Activated CD8-positive, alpha-beta memory T cell treated with anti-CD3 and anti-CD28 coated beads, Interleukin-2, amount 10 ng/mL, durations not matched to agents 7 days and 5 days (primary cell): Measurements from ENCODE around the gene SYN1. TPM values are rescaled to one million over a fixed set of nuclear protein-coding genes. Genes with fewer than 3 reads are reported as not detected.

Experiments used
- ATAC-seq: fragments of 150-1000 bp; cut with Tn5 transposase; one replicate; pipeline ENCODE4 v1.10.0; 2021; ENCODE audit warnings: moderate library complexity
- CTCF ChIA-PET: fragments of 350-600 bp; sonication (Branson Sonifier 250); formaldehyde crosslinking; loops from one replicate; lab custom pipeline; 2021; ENCODE audit warnings: antibody characterized with exemption; lab: Charles Lee
- DNase-seq: peaks from one replicate; pipeline ENCODE4 v3.0.0-alpha.2; 2020
- H3K27ac Mint-ChIP-seq: one replicate; pipeline ENCODE4 v1.8.0; 2021; ENCODE audit warnings: mild to moderate bottlenecking, mixed read lengths
- H3K27me3 Mint-ChIP-seq: one replicate; pipeline ENCODE4 v1.8.0; 2021; ENCODE audit warnings: mixed read lengths
- H3K36me3 Mint-ChIP-seq: one replicate; pipeline ENCODE4 v1.8.0; 2021; ENCODE audit warnings: mild to moderate bottlenecking, mixed read lengths
- H3K4me1 Mint-ChIP-seq: one replicate; pipeline ENCODE4 v1.8.0; 2021; ENCODE audit warnings: mixed read lengths
- H3K4me3 Mint-ChIP-seq: one replicate; pipeline ENCODE4 v1.8.0; 2021; ENCODE audit warnings: mild to moderate bottlenecking, moderate library complexity, mixed read lengths
- H3K9me3 Mint-ChIP-seq: one replicate; pipeline ENCODE4 v1.8.0; 2022; ENCODE audit warnings: low read depth, mixed read lengths
- total RNA-seq, 2 experiments: library from RNA; stranded (reverse); gene quantifications; one replicate each; pipeline ENCODE4 v1.2.3, GENCODE V29; 2021

SYN1 gene
- total RNA-seq, 2 experiments from 2014 or later = 0.09 to 0.15 TPM

GRCh38 chrX:47648376-47648775 is 28.7 kb upstream of the SYN1 start:
- Mint-ChIP-seq H3K9me3 (no peaks in the 10 kb centered on the region), H3K4me1 (peaks cover 53% of the 10 kb centered on the region)
- CTCF ChIA-PET = interaction anchor here (0.6 kb wide), 1 partner anchor 87 kb away, joined by 3 read pairs; no protein-coding TSS in a partner anchor

GRCh38 chrX:47646636-47647035 is 27.0 kb upstream of the SYN1 start:
- H3K4me3 Mint-ChIP-seq = no peak overlapping the region
- H3K27me3 Mint-ChIP-seq = no peaks in the 10 kb centered on the region
- no peak for DNase-seq
- peaks cover 33% of the 10 kb centered on the region for H3K36me3 Mint-ChIP-seq
- H3K9me3 Mint-ChIP-seq = no peaks in the 10 kb centered on the region
- CTCF ChIA-PET = no interaction called here
- ATAC-seq = no peak
- no peak overlapping the region for H3K27ac Mint-ChIP-seq
- H3K4me1 Mint-ChIP-seq = peaks cover 49% of the 10 kb centered on the region

More at GRCh38 chrX:47648376-47648775, 28.7 kb upstream of the SYN1 start:
- H3K27ac Mint-ChIP-seq = peak overlapping the region; percentile 92
- H3K4me3 Mint-ChIP-seq = peak overlapping the region; percentile 87
- no peaks in the 10 kb centered on the region for H3K27me3 Mint-ChIP-seq
- DNase-seq (no peak), ATAC-seq (no peak)
- peaks cover 42% of the 10 kb centered on the region for H3K36me3 Mint-ChIP-seq

- Mint-ChIP-seq H3K9me3 (no peaks in the 10 kb centered on the region), H3K36me3 (peaks cover 37% of the 10 kb centered on the region), H3K4me3 (no peak overlapping the region), H3K4me1 (peaks cover 39% of the 10 kb centered on the region), H3K27ac (no peak overlapping the region), H3K27me3 (no peaks in the 10 kb centered on the region)
- CTCF ChIA-PET = no interaction called here
- DNase-seq (no peak), ATAC-seq (no peak)
Measured at GRCh38 chrX:47645530-47645929, 25.9 kb upstream of the SYN1 start.

GRCh38 chrX:47644557-47645091 is 25.0 kb upstream of the SYN1 start:
- DNase-seq (no peak), ATAC-seq (no peak)
- CTCF ChIA-PET = no interaction called here
- no peak overlapping the region for H3K4me3 Mint-ChIP-seq
- no peaks in the 10 kb centered on the region for H3K27me3 Mint-ChIP-seq
- H3K9me3 Mint-ChIP-seq = no peaks in the 10 kb centered on the region
- no peak overlapping the region for H3K27ac Mint-ChIP-seq
- peaks cover 46% of the 10 kb centered on the region for H3K36me3 Mint-ChIP-seq
- H3K4me1 Mint-ChIP-seq = peaks cover 39% of the 10 kb centered on the region

DNA sequence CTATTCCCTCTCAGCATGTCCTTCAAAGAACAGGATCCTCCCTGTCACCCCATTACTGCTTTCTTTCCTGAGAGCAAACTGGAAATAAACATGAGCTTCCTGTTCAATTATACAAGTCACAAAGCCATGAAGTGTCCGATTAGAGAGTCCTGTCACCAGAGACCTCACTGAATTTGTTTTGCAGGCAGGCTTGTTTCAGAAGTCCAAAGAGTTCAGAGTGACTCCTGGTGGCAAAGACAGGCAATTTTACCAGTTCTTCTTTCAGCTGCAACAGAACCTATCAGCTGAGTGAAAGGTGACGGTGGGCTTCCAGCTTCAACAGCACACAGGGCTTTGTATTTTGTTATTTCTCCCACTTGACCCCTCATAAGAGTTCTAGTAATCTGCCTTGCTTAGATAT is 24.3 kb upstream of the SYN1 start:
- H3K27ac Mint-ChIP-seq = no peak overlapping the region
- H3K4me1 Mint-ChIP-seq = peaks cover 34% of the 10 kb centered on the region
- DNase-seq (no peak), ATAC-seq (no peak)
- no peak overlapping the region for H3K4me3 Mint-ChIP-seq
- peaks cover 47% of the 10 kb centered on the region for H3K36me3 Mint-ChIP-seq
- no peaks in the 10 kb centered on the region for H3K9me3 Mint-ChIP-seq
- CTCF ChIA-PET = no interaction called here
- H3K27me3 Mint-ChIP-seq = no peaks in the 10 kb centered on the region

GRCh38 chrX:47638816-47639215 is 19.2 kb upstream of the SYN1 start:
- no peaks in the 10 kb centered on the region for H3K9me3 Mint-ChIP-seq
- peaks cover 48% of the 10 kb centered on the region for H3K36me3 Mint-ChIP-seq
- ATAC-seq (no peak), DNase-seq (no peak)
- no peaks in the 10 kb centered on the region for H3K27me3 Mint-ChIP-seq
- H3K4me3 Mint-ChIP-seq = no peak overlapping the region
- CTCF ChIA-PET = no interaction called here
- peaks cover 7% of the 10 kb centered on the region for H3K4me1 Mint-ChIP-seq
- H3K27ac Mint-ChIP-seq = no peak overlapping the region

DNA sequence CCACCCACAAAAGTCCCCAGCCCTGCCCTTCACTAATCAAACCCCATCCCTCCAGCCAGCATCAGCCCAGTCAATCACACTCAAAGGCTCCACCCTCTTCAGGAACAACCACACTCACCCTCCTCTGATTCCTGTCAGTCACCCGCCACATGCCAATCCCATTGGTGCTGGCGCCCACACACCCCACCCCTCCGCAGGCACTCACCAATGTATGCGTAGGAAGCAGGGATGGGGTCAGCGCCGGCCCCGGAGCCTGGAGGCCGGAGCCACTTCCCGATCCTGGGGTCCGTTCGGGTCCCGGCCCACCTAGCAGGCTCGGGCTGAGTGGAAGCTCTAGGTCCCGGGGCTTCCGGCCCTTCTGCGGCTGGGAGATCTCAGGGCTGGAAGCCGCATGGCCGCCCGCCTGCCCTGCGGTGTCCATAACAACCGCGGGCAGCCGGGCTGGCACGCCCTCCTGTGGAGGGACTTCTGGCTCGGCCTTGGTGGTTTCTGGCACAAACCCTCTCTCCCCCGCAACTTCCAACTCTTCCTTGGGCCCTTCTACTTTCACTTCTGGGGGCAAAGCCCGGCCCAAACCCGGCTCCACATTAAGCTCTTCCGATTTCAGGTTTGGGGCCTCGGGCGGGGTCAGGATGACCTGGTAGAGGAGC is 18.0 kb upstream of the SYN1 start:
- ATAC-seq = no peak
- Mint-ChIP-seq H3K36me3 (peaks cover 45% of the 10 kb centered on the region), H3K9me3 (no peaks in the 10 kb centered on the region), H3K27me3 (no peaks in the 10 kb centered on the region), H3K27ac (no peak overlapping the region), H3K4me3 (no peak overlapping the region), H3K4me1 (peaks cover 7% of the 10 kb centered on the region)
- CTCF ChIA-PET = no interaction called here
- DNase-seq = no peak

- DNase-seq = peak; percentile 46
- CTCF ChIA-PET = interaction anchor here (0.8 kb wide), 1 partner anchor 53 kb away, joined by 3 read pairs; no protein-coding TSS in a partner anchor
- H3K36me3 Mint-ChIP-seq = peaks cover 29% of the 10 kb centered on the region
- ATAC-seq = peak; percentile 60
- no peaks in the 10 kb centered on the region for H3K9me3 Mint-ChIP-seq
- H3K27me3 Mint-ChIP-seq = no peaks in the 10 kb centered on the region
- H3K27ac Mint-ChIP-seq = no peak overlapping the region
- H3K4me3 Mint-ChIP-seq = no peak overlapping the region
- peaks cover 11% of the 10 kb centered on the region for H3K4me1 Mint-ChIP-seq
Measured at GRCh38 chrX:47634871-47635575, 15.4 kb upstream of the SYN1 start.

- Mint-ChIP-seq H3K27ac (no peak overlapping the region), H3K36me3 (peaks cover 18% of the 10 kb centered on the region), H3K4me3 (no peak overlapping the region), H3K9me3 (no peaks in the 10 kb centered on the region), H3K4me1 (peaks cover 19% of the 10 kb centered on the region), H3K27me3 (no peaks in the 10 kb centered on the region)
- CTCF ChIA-PET = interaction anchor here (0.8 kb wide), 1 partner anchor 52 kb away, joined by 3 read pairs; no protein-coding TSS in a partner anchor
- DNase-seq (no peak), ATAC-seq (no peak)
Measured at GRCh38 chrX:47633689-47634590, 14.3 kb upstream of the SYN1 start.

DNA sequence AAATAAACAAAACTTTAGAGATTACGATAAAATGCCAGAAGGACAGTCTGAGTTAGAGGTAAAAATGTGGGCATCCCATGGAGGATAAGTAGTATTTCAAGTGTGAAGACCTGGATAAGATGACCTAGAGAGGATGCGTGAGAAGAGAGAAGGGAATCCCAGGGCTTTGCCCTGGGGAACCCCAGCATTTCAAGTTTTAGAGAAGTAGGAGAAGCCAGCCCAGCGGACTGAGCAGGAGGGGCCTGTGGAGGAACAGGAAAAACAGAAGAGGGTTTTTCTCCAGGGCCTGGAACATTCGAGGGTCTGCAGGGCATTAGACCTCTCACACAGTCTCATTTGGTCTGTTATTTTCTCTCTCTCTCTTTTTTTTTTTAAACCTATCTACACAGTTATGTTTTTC is 13.0 kb upstream of the SYN1 start:
- CTCF ChIA-PET = no interaction called here
- Mint-ChIP-seq H3K9me3 (no peaks in the 10 kb centered on the region), H3K4me1 (peaks cover 20% of the 10 kb centered on the region), H3K4me3 (no peak overlapping the region), H3K27ac (no peak overlapping the region), H3K36me3 (peaks cover 11% of the 10 kb centered on the region), H3K27me3 (no peaks in the 10 kb centered on the region)
- ATAC-seq (no peak), DNase-seq (no peak)

DNA sequence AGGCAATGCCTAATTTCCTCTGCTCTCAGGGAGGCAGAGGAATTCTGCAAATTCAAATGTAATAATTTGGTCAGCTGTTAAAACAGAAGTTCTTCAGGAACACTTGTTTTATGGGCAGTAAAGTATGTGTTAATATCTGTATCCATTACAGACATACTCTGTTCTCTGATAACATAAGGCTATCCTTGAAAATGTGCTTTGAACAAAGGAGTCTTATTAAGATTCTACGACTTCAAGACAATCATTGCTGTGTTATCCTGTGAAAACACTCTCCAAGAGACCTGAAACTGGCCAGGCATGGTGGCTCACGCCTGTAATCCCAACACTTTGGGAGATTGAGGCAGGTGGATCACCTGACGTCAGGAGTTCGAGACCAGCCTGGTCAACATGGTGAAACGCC is 12.0 kb upstream of the SYN1 start:
- no peak overlapping the region for H3K27ac Mint-ChIP-seq
- H3K9me3 Mint-ChIP-seq = no peaks in the 10 kb centered on the region
- H3K27me3 Mint-ChIP-seq = no peaks in the 10 kb centered on the region
- H3K4me3 Mint-ChIP-seq = no peak overlapping the region
- H3K36me3 Mint-ChIP-seq = peaks cover 4% of the 10 kb centered on the region
- H3K4me1 Mint-ChIP-seq = peaks cover 17% of the 10 kb centered on the region
- ATAC-seq (no peak), DNase-seq (no peak)
- CTCF ChIA-PET = no interaction called here

GRCh38 chrX:47629419-47630200 is 10.0 kb upstream of the SYN1 start, which contains the start of gene CFP:
TSS of gene CFP (minus strand) at chrX:47629930. CDS start at chrX:47629844, 86 bp downstream.
- peak within 1 kb of the TSS; percentile 63 for H3K27ac Mint-ChIP-seq
- peak within 1 kb of the TSS; percentile 25 for H3K4me3 Mint-ChIP-seq
- H3K4me1 Mint-ChIP-seq = peaks cover 16% of the 10 kb centered on the region
- no peak for DNase-seq
- H3K36me3 Mint-ChIP-seq = no peaks in the 10 kb centered on the region
- H3K27me3 Mint-ChIP-seq = peaks cover 3% of the 10 kb centered on the region
- ATAC-seq = peak; percentile 61
- H3K9me3 Mint-ChIP-seq = no peaks in the 10 kb centered on the region
- CTCF ChIA-PET = no interaction called here
